HG03064 (cell line): ENCODE data around the gene ITGA2.
A peak's percentile ranks its signal among the peaks of the same experiment; 100 is the strongest.
"Not testable (repeated sequence)": the region's sequence is repeated elsewhere in the genome, so short reads cannot be mapped to it uniquely, and the experiment has no call there.

Experiments
- ATAC-seq: cut with Tn5 transposase; IDR thresholded peaks from one replicate; pipeline ENCODE4 v1.9.1; 2021; ENCODE audit warnings: low read depth; ENCODE audit not compliant: unreplicated experiment

ITGA2 gene

GRCh38 chr5:52989025-52989780, at the start of gene ITGA2:
TSS of gene ITGA2 (plus strand) at chr5:52989352. CDS start at chr5:52989469, 117 bp downstream.
- peak; percentile 59 for ATAC-seq

GRCh38 chr5:52943285-52943684, 45.9 kb upstream of the ITGA2 start:
- no peak for ATAC-seq

- ATAC-seq: no peak
Observed at GRCh38 chr5:52943808-52944207, 45.3 kb upstream of the ITGA2 start.

GRCh38 chr5:52945040-52945439, 44.1 kb upstream of the ITGA2 start:
- ATAC-seq: no peak

GRCh38 chr5:52947208-52947607, 41.9 kb upstream of the ITGA2 start:
- no peak for ATAC-seq

- ATAC-seq: no peak
Observed at GRCh38 chr5:52947851-52948250, 41.3 kb upstream of the ITGA2 start.

- peak; percentile 98 for ATAC-seq
Observed at GRCh38 chr5:52948418-52949076, 40.6 kb upstream of the ITGA2 start.

GRCh38 chr5:52950686-52951085, 38.5 kb upstream of the ITGA2 start:
- no peak for ATAC-seq

GRCh38 chr5:52952483-52952882, 36.7 kb upstream of the ITGA2 start:
- no peak for ATAC-seq

GRCh38 chr5:52956014-52956413, 33.1 kb upstream of the ITGA2 start:
- ATAC-seq: no peak

- no peak for ATAC-seq
Observed at GRCh38 chr5:52956915-52957747, 32.0 kb upstream of the ITGA2 start.

GRCh38 chr5:52961274-52961681, 27.9 kb upstream of the ITGA2 start:
- ATAC-seq: no peak

GRCh38 chr5:52963636-52964035, 25.5 kb upstream of the ITGA2 start:
- no peak for ATAC-seq

GRCh38 chr5:52964138-52964537, 25.0 kb upstream of the ITGA2 start:
- no peak for ATAC-seq

GRCh38 chr5:52976157-52976556, 13.0 kb upstream of the ITGA2 start:
- not testable (repeated sequence) for ATAC-seq

GRCh38 chr5:52977264-52977897, 11.8 kb upstream of the ITGA2 start:
- no peak for ATAC-seq

GRCh38 chr5:52981507-52981906, 7.6 kb upstream of the ITGA2 start:
- no peak for ATAC-seq

- no peak for ATAC-seq
Observed at GRCh38 chr5:52983731-52984636, 5.2 kb upstream of the ITGA2 start.

- ATAC-seq: no peak
Observed at GRCh38 chr5:52985306-52985705, 3.8 kb upstream of the ITGA2 start.
